GM03348 (cell line): ENCODE measurements around the gene BCO1.
"Not testable (repeated sequence)": the region's sequence is repeated elsewhere in the genome, so short reads cannot be mapped to it uniquely, and the experiment has no call there.

Experiments used
- DNase-seq: peaks from one replicate; pipeline ENCODE4 v3.0.0; 2012; ENCODE audit warnings: low spot score

Gene BCO1, protein sequence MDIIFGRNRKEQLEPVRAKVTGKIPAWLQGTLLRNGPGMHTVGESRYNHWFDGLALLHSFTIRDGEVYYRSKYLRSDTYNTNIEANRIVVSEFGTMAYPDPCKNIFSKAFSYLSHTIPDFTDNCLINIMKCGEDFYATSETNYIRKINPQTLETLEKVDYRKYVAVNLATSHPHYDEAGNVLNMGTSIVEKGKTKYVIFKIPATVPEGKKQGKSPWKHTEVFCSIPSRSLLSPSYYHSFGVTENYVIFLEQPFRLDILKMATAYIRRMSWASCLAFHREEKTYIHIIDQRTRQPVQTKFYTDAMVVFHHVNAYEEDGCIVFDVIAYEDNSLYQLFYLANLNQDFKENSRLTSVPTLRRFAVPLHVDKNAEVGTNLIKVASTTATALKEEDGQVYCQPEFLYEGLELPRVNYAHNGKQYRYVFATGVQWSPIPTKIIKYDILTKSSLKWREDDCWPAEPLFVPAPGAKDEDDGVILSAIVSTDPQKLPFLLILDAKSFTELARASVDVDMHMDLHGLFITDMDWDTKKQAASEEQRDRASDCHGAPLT

DNA sequence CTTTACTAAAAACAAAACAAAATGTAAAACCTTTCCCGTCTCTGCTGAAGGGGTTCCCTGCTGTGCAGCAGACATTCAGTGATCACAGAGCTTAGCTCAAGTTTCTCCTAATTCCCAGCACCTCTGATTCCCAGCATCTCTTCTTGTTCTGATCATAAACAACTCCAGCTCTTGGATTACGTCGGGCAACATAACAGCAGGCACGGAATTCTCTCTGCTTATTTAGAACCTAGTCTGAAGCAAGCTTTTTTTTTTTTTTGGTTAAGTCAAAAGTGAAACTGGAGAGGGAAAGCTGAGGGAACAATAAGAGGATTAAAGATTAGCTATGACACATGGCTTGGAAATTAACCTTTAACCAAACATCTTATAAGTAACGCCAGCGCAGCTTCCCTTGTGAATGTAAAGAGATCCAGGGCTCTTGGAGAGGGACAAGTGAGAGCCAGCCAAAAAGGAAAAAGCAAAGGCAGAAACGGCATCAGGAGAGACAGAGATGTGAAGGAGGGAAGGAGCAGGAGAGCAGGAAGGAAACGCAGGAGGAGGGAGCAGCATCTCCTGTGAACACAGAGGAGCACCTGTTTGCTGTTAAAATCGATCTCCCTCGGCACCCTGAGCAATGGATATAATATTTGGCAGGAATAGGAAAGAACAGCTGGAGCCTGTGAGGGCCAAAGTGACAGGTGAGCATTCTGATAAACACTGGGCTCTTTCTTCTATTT, at the start of gene BCO1:
Gene BCO1 (plus strand): TSS at position 394 of the 716 bp plus-strand sequence. CDS start 220 bp downstream, at position 614.
- peak; percentile 38 for DNase-seq

DNA sequence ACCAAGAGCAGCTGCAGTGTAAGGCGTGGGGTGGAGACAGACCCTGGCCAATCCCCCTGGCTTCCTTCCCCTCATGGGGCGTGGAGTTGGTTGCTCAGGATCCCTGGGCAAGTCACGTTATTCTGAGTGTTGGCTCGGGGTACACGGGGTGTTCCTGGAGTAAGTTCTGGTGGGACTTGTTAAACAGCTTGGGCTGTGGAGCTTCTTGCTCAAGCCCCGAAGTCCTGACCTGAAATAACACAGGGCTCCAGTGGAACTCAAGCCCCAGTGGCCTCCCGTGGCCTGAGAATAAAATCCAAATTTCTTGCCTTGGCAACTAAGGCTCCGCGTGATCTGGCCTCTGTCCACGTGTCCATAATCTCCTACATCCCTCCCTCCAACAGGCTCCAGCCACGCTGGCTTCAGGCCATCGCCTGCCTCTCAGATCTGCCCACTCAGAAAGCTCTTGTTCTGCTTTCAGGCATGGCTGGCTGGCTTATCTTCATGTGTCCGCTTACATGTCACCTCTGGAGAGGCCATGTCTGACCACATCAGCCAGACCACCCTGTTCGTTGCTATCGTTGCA, 49.3 kb upstream of the BCO1 start:
- no peak for DNase-seq

DNA sequence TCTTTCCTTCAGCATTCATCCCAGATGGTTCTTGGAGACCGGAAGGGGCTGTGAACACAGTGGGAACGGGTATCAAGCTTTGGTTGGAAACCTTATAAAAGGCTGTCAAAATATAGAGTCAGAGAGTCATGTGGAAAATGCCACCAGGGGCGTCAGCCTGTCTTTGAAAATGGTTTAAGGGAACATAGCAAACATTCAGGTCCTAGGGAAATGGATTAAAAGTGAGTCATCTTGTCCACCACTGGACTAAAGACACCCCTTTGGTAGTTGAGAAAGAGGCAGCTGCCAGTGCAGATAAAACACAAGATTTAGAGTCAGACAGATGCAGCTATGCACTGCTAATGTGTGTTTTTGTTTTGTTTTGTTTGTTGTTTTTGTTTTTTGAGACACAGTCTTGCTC, 47.8 kb upstream of the BCO1 start:
- DNase-seq = peak; percentile 52

DNA sequence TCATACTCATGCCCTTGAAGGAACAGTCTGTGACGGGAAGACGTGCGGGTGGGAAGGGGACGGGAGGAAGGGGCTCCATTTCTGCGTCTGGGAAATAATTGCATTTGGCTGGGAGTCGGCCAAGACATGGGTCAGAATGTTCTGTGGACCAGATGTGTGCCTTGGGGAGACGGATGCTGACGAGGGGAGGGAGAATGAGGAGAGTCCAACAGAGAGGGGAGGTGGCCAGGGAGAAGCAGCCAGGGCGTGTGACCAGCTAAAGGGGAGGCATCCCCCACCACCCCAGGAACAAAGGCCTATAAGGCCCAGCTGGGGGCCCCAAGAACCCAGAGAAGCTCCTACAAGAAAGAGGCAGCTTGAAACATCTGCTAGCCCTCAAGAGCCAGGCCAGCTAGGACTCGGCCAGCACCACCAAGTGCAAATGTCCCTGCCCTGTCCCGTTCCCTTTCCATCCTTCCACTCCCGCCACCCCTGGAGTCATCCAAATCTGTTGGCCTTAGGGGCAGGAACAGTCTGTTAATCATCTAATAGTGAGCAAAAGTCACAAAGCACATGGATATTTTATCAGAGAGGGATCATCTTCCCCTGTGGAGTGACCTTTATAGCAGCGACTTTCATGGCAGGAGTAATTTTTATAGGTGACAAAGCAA, 42.5 kb upstream of the BCO1 start:
- no peak for DNase-seq

DNA sequence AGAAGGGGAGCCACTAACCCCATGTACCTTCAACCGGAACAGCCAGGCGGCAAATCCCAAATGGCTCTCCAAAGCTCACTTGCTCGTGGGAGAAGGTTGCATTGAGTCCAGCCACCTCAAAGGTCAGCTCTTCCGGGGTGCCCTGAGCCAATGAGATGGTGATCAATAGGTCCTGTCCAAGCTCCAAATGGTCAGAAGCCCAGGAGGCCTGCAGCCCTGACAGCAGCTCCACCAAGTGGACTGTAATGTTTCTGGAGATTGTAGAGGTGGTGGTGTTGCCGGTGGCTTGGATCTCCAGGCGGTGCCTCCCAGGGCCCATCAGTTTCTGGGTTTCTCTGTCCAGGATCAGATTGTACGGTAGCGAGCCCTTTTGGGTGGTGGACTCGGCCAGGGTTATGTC, 39.9 kb upstream of the BCO1 start:
- DNase-seq = peak; percentile 26

DNA sequence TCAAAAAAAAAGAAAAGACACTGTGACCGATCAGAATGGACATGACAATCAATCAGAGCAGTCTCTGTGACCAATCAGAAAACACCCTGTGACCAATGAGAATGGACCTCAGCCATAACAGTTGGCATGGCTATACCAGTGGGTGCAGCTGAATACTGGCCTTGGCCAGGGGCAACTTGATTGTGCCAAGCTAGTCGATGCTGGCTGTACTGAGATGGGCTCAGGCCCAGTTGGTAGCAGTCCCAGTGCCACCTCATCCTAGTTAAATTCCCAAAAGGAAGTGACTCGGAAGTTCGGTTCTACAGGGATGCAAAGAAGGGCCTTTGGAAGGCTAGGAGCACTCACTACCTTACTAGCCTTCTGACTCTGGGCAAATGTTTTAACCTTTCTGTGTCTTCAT, 37.2 kb upstream of the BCO1 start:
- DNase-seq = no peak

DNA sequence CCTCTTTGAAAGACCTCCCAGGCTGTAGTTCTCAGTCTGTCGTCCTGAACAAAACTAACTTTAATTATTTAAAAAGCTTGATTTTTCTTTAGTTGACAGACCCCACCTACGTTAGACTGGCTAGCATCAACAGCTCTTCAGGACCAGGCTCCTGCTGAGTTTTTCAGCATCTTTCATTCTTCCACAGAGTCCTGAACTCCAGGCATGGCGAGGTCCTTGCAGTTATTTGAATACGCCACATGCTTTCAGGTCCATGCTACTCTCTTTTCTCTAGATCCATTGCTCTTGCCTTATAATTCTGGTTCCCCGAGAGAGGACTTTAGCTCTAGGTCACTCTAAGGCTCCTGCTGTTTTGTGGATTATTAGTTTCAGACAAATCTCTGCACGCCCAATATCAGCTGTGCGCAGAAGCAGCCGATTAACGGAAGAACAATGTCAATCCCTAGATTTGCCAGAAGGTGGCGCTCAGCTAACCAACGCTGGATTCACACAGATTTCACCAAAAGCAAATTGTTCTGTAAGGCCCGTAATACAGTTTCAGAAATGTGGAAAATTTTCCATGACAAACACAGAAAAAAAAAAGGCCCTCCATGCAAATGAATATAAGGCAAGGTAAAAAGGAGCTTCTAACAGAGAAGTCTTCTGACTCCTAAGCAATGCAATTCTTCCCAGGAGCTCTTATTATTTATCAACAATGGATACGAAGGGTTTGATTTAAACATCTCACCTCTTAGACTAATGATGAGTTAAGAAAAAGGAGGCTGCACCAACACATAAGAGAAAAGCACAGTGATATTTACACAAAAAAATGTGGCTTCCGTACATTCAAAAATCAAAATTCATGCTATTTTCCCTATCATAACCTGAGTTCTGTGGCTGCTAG, 33.5 kb upstream of the BCO1 start:
- DNase-seq = peak; percentile 81

DNA sequence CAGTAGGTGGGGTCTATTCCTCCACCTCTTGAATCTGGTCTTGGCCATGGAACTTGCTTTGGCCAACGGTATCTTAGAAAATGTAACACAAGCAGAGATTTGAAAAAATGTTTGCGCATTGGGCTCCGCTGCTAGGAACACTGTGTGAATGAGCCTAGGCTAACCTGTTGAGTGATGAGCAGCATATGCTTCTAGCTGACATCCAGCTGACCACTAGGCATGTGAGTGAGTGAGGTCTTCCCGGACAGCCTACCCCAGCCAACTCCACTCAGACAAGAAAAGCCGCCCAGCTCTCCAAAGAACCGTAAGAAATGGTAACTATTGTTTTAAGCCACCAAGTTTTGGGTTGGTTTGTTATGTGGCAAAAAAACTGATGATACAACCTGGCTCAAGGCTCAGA, 31.4 kb upstream of the BCO1 start:
- DNase-seq = no peak

DNA sequence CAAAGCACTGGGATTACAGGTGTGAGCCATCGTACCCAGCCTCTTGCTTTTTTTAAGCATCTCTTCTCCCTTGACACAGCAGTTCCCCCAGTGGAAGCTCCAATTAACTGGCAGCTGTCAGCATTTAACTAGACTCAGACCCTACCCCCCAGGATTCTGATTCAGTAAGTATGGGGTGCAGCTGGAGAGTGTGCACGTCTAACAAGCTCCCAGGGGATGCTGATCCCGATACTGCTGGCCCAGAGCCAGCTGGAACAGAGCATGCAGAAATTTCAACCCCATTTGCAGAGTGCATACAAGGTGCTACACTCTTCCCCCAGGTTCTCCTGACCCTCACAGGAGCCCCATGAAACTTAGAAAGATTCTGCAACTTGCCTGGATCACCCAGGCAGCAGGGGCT, 27.7 kb upstream of the BCO1 start:
- DNase-seq = no peak

DNA sequence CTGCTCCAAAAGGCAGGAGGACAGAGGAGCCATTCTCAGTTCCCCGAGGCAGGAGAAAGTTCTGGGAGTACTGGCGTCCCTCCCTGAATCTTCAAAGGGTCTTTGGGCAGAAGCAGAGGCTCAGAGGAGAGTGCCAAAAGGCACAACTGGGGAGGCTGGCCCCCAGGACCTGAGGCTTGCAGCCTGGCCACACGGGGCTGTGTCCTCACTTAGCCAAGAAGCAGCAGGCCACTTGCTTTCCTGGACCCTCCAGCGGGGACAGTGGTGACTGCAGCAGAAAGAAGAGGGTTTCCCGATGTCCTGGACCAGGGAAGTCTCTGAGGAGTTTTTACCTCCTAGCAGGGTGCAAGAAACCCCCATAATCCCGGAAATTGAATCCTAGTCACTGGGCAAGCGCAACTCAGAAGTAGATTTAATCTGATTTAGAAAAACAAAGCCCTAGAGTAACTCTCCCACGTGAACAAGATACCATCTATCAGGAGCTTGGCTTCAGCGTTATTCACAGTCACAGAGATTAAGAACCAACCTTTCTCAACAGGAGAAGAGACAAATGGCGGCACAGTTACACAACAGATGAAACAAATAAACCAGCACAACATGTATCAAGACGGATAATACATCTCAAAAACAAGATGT, 25.5 kb upstream of the BCO1 start:
- no peak for DNase-seq

DNA sequence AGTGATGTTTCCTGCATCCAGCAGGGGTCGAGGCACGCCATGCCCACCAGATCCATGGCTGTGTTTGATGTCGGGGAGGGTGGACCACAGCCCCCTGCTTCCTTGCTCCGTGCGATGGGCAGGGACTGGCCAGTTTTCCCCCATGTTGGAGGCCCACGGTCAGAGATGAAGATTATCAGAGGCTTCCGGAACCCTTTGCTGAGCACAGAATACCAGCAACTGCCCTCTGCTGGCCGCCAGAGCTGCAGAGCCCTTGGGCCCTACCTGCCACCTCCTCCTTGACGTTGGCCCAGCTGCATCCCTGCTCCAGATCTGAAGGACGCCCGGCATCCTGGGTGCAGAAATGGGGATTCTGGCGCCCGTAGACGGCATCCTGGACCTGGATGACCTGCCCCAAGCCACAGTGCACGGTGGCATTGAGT, 23.7 kb upstream of the BCO1 start:
- DNase-seq = peak; percentile 53

DNA sequence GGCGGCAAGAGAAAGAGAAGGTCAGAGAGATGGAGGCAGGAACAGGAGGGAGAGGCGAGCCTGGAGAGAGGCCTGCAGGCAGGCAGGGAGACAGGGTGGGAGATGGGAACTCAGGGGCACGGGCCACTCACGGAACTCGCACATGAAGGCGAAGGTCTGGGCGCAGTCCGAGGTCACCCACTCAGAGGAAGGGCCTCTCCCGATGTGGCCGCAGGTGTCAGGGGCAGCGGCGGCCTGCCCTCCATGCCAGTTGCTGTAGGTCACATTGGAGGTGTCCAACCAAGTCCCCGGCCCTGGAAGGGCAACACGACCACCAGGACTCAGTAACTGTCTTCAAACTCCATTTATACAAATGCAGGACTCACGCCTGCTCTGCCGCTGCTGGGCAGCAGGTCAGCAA, 22.4 kb upstream of the BCO1 start:
- no peak for DNase-seq

DNA sequence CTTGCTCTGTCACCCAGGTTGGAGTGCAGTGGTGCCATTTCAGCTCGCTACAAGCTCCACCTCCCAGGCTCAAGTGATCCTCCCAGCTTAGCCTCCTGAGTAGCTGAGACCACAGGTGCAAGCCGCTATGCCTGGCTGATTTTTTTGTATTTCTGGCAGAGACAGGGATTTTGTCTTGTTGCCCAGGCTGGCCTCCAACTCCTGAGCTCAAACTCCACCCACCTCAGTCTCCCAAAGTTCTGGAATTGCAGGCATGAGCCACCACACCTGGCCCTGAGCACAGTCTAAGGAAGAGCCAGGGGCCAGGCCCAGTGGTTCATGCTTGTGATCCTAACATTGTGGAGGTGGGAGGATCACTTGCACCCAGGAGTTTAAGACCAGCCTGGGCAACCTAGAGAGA, 21.8 kb upstream of the BCO1 start:
- DNase-seq = no peak

DNA sequence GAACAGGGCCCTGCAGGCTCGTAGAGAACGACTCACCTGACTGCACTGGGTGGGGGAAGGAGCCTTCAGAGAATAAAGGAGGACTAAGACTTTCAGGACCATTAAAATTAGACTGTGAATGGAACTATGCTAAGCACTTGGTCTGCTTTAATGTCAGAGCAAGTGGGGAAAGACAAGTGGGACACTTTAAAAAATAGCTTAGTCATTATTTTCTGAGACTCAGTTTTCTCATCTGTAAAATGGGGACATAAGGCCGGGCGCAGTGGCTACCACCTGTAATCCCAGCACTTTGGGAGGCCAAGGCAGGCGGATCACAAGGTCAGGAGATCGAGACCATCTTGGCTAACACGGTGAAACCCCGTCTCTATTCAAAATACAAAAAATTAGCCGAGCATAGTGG, 19.3 kb upstream of the BCO1 start:
- DNase-seq = no peak

DNA sequence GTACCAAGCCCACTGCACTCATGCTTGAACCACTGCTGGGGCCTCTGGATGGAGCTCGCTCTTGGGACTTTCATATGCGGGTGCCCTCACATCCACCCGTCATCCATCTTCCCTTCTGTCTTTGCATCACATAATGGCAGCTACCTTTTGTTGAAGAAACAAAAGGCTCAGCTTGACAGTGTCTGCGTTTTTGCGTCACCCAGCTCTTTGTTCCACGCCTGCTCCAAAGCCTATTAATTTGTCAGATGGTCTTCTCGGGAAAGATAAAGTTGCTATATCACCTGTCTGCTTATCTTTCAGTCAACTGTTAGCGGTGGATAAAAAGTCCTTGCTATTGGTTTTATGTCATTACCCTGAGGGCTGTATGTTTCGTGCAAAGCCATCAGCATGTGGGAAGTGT, 18.1 kb upstream of the BCO1 start:
- no peak for DNase-seq

DNA sequence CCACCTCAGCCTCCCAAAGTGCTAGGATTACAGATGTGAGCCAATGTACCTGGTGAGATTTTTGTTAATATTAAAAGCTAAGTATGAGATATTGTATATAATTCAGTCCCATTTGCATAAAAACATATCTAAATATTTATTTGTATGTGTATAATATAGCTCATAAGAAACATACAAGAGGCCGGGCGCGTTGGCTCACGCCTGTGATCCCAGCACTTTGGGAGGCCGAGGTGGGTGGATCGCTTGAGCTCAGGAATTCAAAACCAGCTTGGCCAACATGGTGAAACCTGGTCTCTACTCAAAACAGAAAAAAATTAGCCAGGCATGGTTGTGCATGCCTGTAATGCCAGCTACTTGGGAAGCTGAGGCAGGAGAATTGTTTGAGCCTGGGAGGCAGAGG, 16.8 kb upstream of the BCO1 start:
- no peak for DNase-seq

DNA sequence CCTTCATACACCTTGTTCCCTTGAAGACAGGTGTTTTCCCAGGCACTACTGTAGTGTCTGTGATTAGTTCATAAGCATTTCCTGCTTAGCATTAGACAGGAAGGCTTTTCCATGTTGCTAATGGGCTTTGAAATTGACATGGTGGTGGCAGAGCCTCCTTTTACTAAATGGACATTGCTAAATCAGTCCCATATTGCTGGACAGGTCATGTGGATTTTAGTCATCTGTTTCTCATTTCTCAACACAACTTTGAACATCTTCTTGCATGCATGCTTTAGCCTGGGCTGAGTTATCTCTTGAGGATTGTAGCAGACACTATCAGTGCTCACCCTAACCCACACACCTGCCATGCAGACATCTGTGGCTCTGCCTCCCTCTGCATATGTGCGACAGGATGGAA, 13.7 kb upstream of the BCO1 start:
- no peak for DNase-seq

DNA sequence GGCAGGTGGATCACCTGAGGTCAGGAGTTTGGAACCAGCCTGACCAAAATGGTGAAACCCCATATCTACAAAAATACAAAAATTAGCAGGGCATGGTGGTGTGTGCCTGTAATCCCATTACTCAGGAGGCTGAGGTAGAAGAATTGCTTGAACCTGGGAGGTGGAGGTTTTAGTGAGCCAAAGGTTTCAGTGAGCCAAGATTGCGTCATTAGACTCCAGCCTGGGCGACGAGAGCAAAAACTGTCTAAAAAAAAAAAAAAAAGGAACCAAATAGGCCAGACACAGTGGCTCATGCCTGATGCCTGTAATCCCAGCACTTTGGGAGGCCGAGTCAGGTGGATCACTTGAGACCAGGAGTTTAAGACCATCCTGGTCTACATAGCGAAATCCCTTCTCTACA, 12.8 kb upstream of the BCO1 start:
- DNase-seq = not testable (repeated sequence)

DNA sequence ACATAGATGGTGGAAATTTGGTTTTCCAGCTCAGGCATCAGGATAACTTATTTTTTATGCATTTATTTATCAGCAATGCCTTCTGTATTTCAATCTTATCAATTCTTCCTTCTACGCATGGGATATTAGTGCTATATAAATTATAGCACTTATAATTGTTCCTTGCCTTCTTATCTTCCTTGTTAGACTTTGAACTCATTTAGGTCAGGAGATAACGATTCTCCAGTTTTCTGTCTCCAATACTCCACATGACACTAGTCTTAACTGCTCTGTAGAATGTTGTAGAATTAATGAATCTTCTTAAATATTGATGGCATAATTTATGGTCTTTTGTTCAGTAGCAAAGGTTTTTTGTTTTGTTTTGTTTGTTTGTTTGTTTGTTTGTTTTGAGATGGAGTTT, 10.7 kb upstream of the BCO1 start:
- no peak for DNase-seq

DNA sequence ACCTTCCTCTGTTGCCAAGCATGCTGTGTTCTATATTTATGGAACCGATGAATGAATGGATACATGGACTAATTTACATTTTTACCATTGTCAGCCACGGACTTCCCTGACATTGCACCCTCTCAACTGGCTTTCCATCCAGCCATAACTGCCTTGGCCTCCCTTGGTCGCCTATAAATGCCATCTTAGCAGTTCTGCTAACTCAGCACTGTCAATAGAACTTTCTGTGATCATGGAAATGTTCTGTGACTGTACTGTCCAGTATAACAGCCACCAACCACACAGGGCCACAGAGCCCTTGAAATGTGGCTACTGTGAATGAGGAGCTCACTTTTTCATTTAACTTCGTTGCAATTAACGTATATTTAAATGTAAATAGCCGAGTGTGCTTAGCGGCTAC, 8.7 kb upstream of the BCO1 start:
- DNase-seq = no peak

DNA sequence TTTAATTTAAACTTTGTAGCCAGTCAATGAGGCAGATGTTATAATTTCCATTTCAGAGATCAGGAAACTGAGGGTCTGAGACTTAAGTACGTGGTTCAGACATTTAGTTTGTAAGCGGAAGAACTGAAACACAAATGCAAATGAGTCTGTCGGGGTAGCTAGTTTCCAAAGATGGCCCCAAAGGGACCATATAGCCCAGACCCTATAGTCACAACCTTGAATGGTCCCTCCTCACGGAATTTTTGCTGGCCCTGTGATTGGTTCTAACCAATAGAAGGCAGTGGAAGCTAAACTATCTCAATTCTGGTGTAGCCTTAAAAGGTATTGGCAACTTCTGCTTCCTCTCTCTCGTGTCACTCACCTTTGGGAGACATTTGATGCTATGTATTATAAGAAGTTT, 7.5 kb upstream of the BCO1 start:
- no peak for DNase-seq
